H9 (cell line): Measurements from ENCODE around the gene BCAS3. TPM values are rescaled to one million over a fixed set of nuclear protein-coding genes. Genes with fewer than 3 reads are reported as not detected.

Source experiments
- DNase-seq: peaks from one replicate; pipeline ENCODE4 v3.0.0-alpha.2; 2017
- H2AFZ ChIP-seq: one replicate; pipeline ENCODE4 v1.6.1; 2013; ENCODE audit warnings: mild to moderate bottlenecking, low read length, control low read depth, moderate library complexity
- H2AK5ac ChIP-seq: 2 replicates; pipeline ENCODE4 v1.6.1; 2013; ENCODE audit warnings: low read length, control low read depth, mixed read lengths; ENCODE audit not compliant: insufficient read length
- H2BK120ac ChIP-seq: one replicate; pipeline ENCODE4 v1.6.1; 2013; ENCODE audit warnings: low read depth, mild to moderate bottlenecking, low read length, control low read depth, inconsistent platforms; ENCODE audit not compliant: poor library complexity, severe bottlenecking
- H2BK12ac ChIP-seq: 2 replicates; pipeline ENCODE4 v1.6.1; 2013; ENCODE audit warnings: low read length, control low read depth, mixed read lengths, low read depth; ENCODE audit not compliant: insufficient read length
- H2BK15ac ChIP-seq: 2 replicates; pipeline ENCODE4 v1.6.1; 2013; ENCODE audit warnings: low read depth, low read length, control low read depth
- H2BK20ac ChIP-seq: one replicate; pipeline ENCODE4 v1.6.1; 2013; ENCODE audit warnings: low read depth, mild to moderate bottlenecking, low read length, control low read depth, inconsistent platforms; ENCODE audit not compliant: poor library complexity, severe bottlenecking
- H2BK5ac ChIP-seq: 2 replicates; pipeline ENCODE4 v1.6.1; 2013; ENCODE audit warnings: low read length, control low read depth, mixed read lengths; ENCODE audit not compliant: insufficient read length
- H3K14ac ChIP-seq: 2 replicates; pipeline ENCODE4 v1.6.1; 2013; ENCODE audit warnings: low read length, control low read depth; ENCODE audit not compliant: insufficient read depth
- H3K18ac ChIP-seq: 2 replicates; pipeline ENCODE4 v1.6.1; 2013; ENCODE audit warnings: low read depth, mild to moderate bottlenecking, mixed read lengths, low read length, control low read depth; ENCODE audit not compliant: insufficient read length
- H3K23ac ChIP-seq: 2 replicates; pipeline ENCODE4 v1.6.1; 2013; ENCODE audit warnings: low read length, control low read depth, mixed read lengths, low read depth; ENCODE audit not compliant: insufficient read length
- H3K23me2 ChIP-seq: 2 replicates; pipeline ENCODE4 v1.6.1; 2013; ENCODE audit warnings: low read depth, mild to moderate bottlenecking, mixed read lengths, low read length, control low read depth; ENCODE audit not compliant: insufficient read length, poor library complexity, severe bottlenecking
- H3K27ac ChIP-seq: 2 replicates; pipeline ENCODE4 v1.5.1; 2013; ENCODE audit warnings: low read length, control low read depth, mixed read lengths, low read depth; ENCODE audit not compliant: insufficient read length
- H3K27me3 ChIP-seq: 2 replicates; pipeline ENCODE4 v1.6.1; 2013; ENCODE audit warnings: low read length, control low read depth, inconsistent platforms; ENCODE audit not compliant: insufficient read depth
- H3K4ac ChIP-seq: 2 replicates; pipeline ENCODE4 v1.6.1; 2013; ENCODE audit warnings: low read depth, mild to moderate bottlenecking, control low read depth, inconsistent platforms, low read length, moderate library complexity
- H3K4me1 ChIP-seq: 2 replicates; pipeline ENCODE4 v1.6.1; 2013; ENCODE audit warnings: low read length, control low read depth, inconsistent platforms; ENCODE audit not compliant: insufficient read depth
- H3K4me2 ChIP-seq: 2 replicates; pipeline ENCODE4 v1.6.1; 2013; ENCODE audit warnings: low read length, control low read depth, mixed read lengths; ENCODE audit not compliant: insufficient read length, insufficient read depth
- H3K56ac ChIP-seq: 2 replicates; pipeline ENCODE4 v1.6.1; 2013; ENCODE audit warnings: low read depth, mild to moderate bottlenecking, mixed read lengths, low read length, control low read depth; ENCODE audit not compliant: insufficient read length
- H3K79me1 ChIP-seq: 2 replicates; pipeline ENCODE4 v1.6.1; 2013; ENCODE audit warnings: low read depth, mild to moderate bottlenecking, moderate library complexity, low read length, control low read depth, inconsistent platforms; ENCODE audit not compliant: insufficient read depth, poor library complexity, severe bottlenecking
- H3K79me2 ChIP-seq: 2 replicates; pipeline ENCODE4 v1.6.1; 2013; ENCODE audit warnings: low read length, control low read depth, inconsistent platforms; ENCODE audit not compliant: insufficient read depth
- H3K9ac ChIP-seq: 2 replicates; pipeline ENCODE4 v1.6.1; 2013; ENCODE audit warnings: low read length, control low read depth, mixed read lengths; ENCODE audit not compliant: insufficient read length; ENCODE audit errors: extremely low read depth
- H3K9me3 ChIP-seq: one replicate; pipeline ENCODE4 v1.6.1; 2013; ENCODE audit warnings: low read depth, low read length, inconsistent platforms; ENCODE audit not compliant: control insufficient read depth
- H3T11ph ChIP-seq: one replicate; pipeline ENCODE4 v1.6.1; 2013; ENCODE audit warnings: mild to moderate bottlenecking, low read length, control low read depth, inconsistent platforms
- H4K20me1 ChIP-seq: one replicate; pipeline ENCODE4 v1.6.1; 2013; ENCODE audit not compliant: control insufficient read depth, insufficient read length, insufficient read depth
- H4K5ac ChIP-seq: 2 replicates; pipeline ENCODE4 v1.6.1; 2013; ENCODE audit warnings: low read depth, mild to moderate bottlenecking, mixed read lengths, low read length, control low read depth; ENCODE audit not compliant: insufficient read length
- H4K8ac ChIP-seq: replicated peaks from 2 replicates; pipeline ENCODE4 v1.6.1; 2013; ENCODE audit warnings: low read length, control low read depth, mixed read lengths, low read depth; ENCODE audit not compliant: insufficient read length
- H4K91ac ChIP-seq: 2 replicates; pipeline ENCODE4 v1.6.1; 2013; ENCODE audit warnings: low read depth, mild to moderate bottlenecking, moderate library complexity, mixed read lengths, low read length, control low read depth; ENCODE audit not compliant: insufficient read length
- H3K27ac Mint-ChIP-seq, 3 experiments: 2 replicates in 2 of 3; 3 replicates in 1 of 3; pipeline ENCODE4 v1.8.0; 2020 to 2021; ENCODE audit warnings: mixed read lengths in 3 of 3, mild to moderate bottlenecking in 1 of 3, moderate library complexity in 1 of 3
- H3K27me3 Mint-ChIP-seq: 2 replicates; pipeline ENCODE4 v1.8.0; 2021; ENCODE audit warnings: low read depth, mild to moderate bottlenecking, moderate library complexity, mixed read lengths
- H3K36me3 Mint-ChIP-seq, 3 experiments: 2 replicates in 2 of 3; 3 replicates in 1 of 3; pipeline ENCODE4 v1.8.0; 2020 to 2021; ENCODE audit warnings: low read depth in 3 of 3, mixed read lengths in 3 of 3; ENCODE audit not compliant: insufficient read depth in 1 of 3
- H3K4me1 Mint-ChIP-seq, 2 experiments: 2 replicates each; pipeline ENCODE4 v1.8.0; 2020; ENCODE audit warnings: mixed read lengths in 2 of 2
- H3K4me3 Mint-ChIP-seq, 2 experiments: 2 replicates in 1 of 2; 3 replicates in 1 of 2; pipeline ENCODE4 v1.8.0; 2020 to 2021; ENCODE audit warnings: mild to moderate bottlenecking in 2 of 2, mixed read lengths in 2 of 2, moderate library complexity in 1 of 2
- H3K9me3 Mint-ChIP-seq, 2 experiments: 2 replicates in 1 of 2; 3 replicates in 1 of 2; pipeline ENCODE4 v1.8.0; 2020; ENCODE audit warnings: mild to moderate bottlenecking in 2 of 2, mixed read lengths in 2 of 2, moderate library complexity in 1 of 2
- whole genome bisulfite sequencing: extraction: QIAGEN DNeasy Blood & Tissue Kit; methylation state at CpG from one replicate; pipeline ENCODE4 v1.1.7; 2013; ENCODE audit warnings: missing lambda C conversion rate, low lambda C conversion rate, mixed read lengths; ENCODE audit not compliant: insufficient read length; ENCODE audit errors: extremely low coverage; 5-methylcytosine and 5-hydroxymethylcytosine counted together
- total RNA-seq: library from RNA; stranded (reverse); gene quantifications from 2 replicates; pipeline ENCODE4 v1.2.1, GENCODE V29; 2021
- TF ChIP-seq, protein P1 (sequence below): fragments of 200-600 bp; sonication (generic); conservative IDR thresholded peaks from 3 replicates; pipeline ENCODE4 v1.8.0; 2021; ENCODE audit warnings: antibody characterized with exemption, mild to moderate bottlenecking

Gene BCAS3
- total RNA-seq, 1 experiment from 2014 or later: 22.4 TPM

DNA sequence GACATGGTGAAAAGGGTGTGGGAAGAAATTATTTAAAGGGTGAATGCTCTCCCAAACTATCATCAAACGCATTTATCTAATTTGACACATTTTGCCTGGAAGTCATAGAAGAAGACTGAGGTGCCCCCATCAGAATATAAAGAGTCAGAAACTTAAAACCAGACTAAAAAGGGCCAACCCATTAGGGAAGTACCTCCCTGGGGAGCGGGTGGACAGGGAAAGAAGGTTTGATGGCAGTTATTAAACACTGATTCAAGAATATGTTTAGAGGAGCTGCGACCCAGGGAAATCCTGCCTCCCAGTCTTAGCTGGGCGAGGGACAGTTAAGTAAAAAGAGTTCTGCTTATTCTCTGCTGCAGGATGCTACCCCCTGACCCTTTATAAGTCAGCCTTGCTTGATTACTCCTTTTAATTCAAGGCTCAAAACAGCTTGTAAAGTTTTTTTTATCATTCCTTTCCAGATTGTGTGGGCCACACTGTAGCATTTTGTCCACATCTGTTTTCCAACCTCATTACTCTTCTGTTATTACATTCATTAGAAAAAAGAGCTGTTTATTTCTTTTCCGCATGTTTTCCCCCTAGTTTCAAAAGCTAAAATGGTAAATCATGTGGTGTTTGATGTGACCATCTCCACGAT lies 583.5 kb downstream of the BCAS3 start:
- no peak overlapping the region for H3K14ac ChIP-seq
- no peaks in the 10 kb centered on the region for H3K79me1 ChIP-seq
- no peaks in the 10 kb centered on the region for H3K27me3 Mint-ChIP-seq
- no peak overlapping the region for H2BK15ac ChIP-seq
- no peak overlapping the region for H2AFZ ChIP-seq
- no peaks in the 10 kb centered on the region for H3K9me3 ChIP-seq
- no peaks in the 10 kb centered on the region for H3K27me3 ChIP-seq
- H3K27ac ChIP-seq: no peak overlapping the region
- H3K56ac ChIP-seq: no peak overlapping the region
- no peaks in the 10 kb centered on the region for H4K20me1 ChIP-seq
- H4K91ac ChIP-seq: no peak overlapping the region
- H3K4me3 Mint-ChIP-seq: no peak overlapping the region
- H4K5ac ChIP-seq: no peak overlapping the region
- H3K4me1 Mint-ChIP-seq: 0 out of 4 replicates have a peak, but pooled peaks cover 0 to 5% of the 10 kb centered on the region in 2 experiments
- WGBS: no CpG with 5 or more reads among the region's 6 CpGs
- no peak overlapping the region for H3K4me2 ChIP-seq
- TF ChIP-seq, protein P1, sequence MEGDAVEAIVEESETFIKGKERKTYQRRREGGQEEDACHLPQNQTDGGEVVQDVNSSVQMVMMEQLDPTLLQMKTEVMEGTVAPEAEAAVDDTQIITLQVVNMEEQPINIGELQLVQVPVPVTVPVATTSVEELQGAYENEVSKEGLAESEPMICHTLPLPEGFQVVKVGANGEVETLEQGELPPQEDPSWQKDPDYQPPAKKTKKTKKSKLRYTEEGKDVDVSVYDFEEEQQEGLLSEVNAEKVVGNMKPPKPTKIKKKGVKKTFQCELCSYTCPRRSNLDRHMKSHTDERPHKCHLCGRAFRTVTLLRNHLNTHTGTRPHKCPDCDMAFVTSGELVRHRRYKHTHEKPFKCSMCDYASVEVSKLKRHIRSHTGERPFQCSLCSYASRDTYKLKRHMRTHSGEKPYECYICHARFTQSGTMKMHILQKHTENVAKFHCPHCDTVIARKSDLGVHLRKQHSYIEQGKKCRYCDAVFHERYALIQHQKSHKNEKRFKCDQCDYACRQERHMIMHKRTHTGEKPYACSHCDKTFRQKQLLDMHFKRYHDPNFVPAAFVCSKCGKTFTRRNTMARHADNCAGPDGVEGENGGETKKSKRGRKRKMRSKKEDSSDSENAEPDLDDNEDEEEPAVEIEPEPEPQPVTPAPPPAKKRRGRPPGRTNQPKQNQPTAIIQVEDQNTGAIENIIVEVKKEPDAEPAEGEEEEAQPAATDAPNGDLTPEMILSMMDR: no peak
- H2AK5ac ChIP-seq: no peak overlapping the region
- no peak overlapping the region for H3K23ac ChIP-seq
- H3K4ac ChIP-seq: no peak overlapping the region
- no peaks in the 10 kb centered on the region for H3K23me2 ChIP-seq
- no peak overlapping the region for H2BK12ac ChIP-seq
- no peak overlapping the region for H3K9ac ChIP-seq
- no peak for DNase-seq
- no peak overlapping the region for H2BK120ac ChIP-seq
- no peaks in the 10 kb centered on the region for H3K4me1 ChIP-seq
- no peak overlapping the region for H2BK20ac ChIP-seq
- no peaks in the 10 kb centered on the region for H3K79me2 ChIP-seq
- H3K36me3 Mint-ChIP-seq: no peaks in the 10 kb centered on the region
- H4K8ac ChIP-seq: no peak overlapping the region
- H3K18ac ChIP-seq: no peak overlapping the region
- H3K27ac Mint-ChIP-seq: no peak overlapping the region
- H2BK5ac ChIP-seq: no peak overlapping the region
- H3K9me3 Mint-ChIP-seq: no peaks in the 10 kb centered on the region
- no peak overlapping the region for H3T11ph ChIP-seq
